HG03469 (cell line): ENCODE results near the gene HDDC3.
"Not testable (repeated sequence)": the region's sequence is repeated elsewhere in the genome, so short reads cannot be mapped to it uniquely, and the experiment has no call there.

Experiments used
- ATAC-seq: cut with Tn5 transposase; IDR thresholded peaks from one replicate; pipeline ENCODE4 v1.9.1; 2021; ENCODE audit warnings: mild to moderate bottlenecking, moderate library complexity, moderate number of reproducible peaks; ENCODE audit not compliant: unreplicated experiment

The HDDC3 gene

GRCh38 chr15:90911906-90912769 lies 20.2 kb downstream of the HDDC3 start:
- no peak for ATAC-seq

- ATAC-seq: no peak
Observed at GRCh38 chr15:90911302-90911623, 21.1 kb downstream of the HDDC3 start.

- ATAC-seq: no peak
Observed at GRCh38 chr15:90910441-90911301, 21.7 kb downstream of the HDDC3 start.

GRCh38 chr15:90909976-90910375 lies 22.4 kb downstream of the HDDC3 start:
- no peak for ATAC-seq

GRCh38 chr15:90909449-90909848 lies 22.9 kb downstream of the HDDC3 start:
- ATAC-seq: not testable (repeated sequence)

- no peak for ATAC-seq
Observed at GRCh38 chr15:90907838-90908507, 24.4 kb downstream of the HDDC3 start.

- ATAC-seq: no peak
Observed at GRCh38 chr15:90907051-90907660, 25.2 kb downstream of the HDDC3 start.

GRCh38 chr15:90906181-90906849 lies 26.0 kb downstream of the HDDC3 start:
- no peak for ATAC-seq

- ATAC-seq: no peak
Observed at GRCh38 chr15:90905306-90906180, 26.8 kb downstream of the HDDC3 start.

GRCh38 chr15:90904746-90905145 lies 27.6 kb downstream of the HDDC3 start:
- no peak for ATAC-seq

- ATAC-seq: no peak
Observed at GRCh38 chr15:90903733-90904536, 28.4 kb downstream of the HDDC3 start.

- ATAC-seq: peak; percentile 38
Observed at GRCh38 chr15:90902840-90903732, 29.3 kb downstream of the HDDC3 start, which contains the start of gene MAN2A2. Gene MAN2A2 (plus strand): TSS chr15:90903302. CDS start chr15:90904208, 906 bp downstream.

GRCh38 chr15:90902040-90902839 lies 30.1 kb downstream of the HDDC3 start:
- peak; percentile 38 for ATAC-seq

- ATAC-seq: no peak
Observed at GRCh38 chr15:90901175-90902039, 30.9 kb downstream of the HDDC3 start.

GRCh38 chr15:90897131-90897655 lies 35.2 kb downstream of the HDDC3 start:
- ATAC-seq: peak; percentile 69
